Embryonic facial prominence (tissue), 1 donor: ENCODE measurements around the gene RBM27.
"Not testable (repeated sequence)": the region's sequence is repeated elsewhere in the genome, so short reads cannot be mapped to it uniquely, and the experiment has no call there.

Source experiments
- DNase-seq: peaks from one replicate; pipeline ENCODE4 v3.0.0-alpha.2; 2016; ENCODE audit errors: extremely low spot score

RBM27 gene

DNA sequence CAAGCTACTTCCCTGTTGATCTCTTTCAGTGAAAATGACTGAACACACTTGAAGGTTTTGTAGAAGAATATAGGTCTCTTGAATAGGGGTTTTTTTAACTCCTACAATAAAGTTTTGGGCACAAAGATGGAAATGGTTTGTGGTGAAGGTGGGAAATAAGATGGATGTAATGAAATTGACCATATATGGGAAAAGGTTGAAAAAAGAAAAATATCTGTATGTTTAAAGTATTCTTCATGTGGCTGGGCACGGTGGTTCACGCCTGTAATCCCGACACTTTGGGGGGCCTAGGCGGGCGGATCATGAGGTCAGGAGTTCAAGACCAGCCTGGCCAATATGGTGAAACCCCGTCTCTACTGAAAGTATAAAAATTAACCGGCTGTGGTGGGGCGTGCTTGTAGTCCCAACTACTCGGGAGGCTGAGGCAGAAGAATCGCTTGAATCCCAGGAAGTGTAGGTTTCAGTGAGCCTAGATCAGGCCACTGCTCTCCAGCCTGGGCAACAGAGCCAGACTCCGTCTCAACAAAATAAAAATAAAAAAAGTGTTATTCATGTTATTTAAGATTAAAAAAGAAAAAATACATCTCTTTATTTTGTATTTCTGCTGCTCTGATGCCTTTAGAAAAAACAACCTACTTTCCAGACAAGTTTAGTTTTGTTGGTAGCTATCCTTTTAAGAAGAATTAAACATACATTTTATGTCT is 2.2 kb downstream of the RBM27 start:
- DNase-seq: no peak

DNA sequence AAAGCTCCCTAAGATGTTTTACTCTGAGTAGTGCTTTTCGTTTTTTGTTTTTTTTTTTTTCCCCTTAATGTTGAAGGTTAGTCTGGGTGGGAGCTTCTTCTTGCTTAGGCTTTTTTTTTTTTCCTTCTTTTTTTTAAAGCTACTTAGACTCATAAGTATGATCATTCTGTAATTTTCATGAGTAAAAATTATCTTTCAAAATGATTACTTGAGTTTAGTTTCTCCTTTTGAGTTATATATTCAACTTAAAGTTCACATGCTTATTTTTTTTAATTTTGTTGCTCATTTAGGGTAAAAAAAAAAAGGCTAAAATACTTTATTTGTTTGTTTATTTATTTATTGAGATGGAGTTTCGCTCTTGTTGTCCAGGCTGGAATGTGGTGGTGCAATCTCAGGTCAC is 2.9 kb downstream of the RBM27 start:
- DNase-seq: no peak

DNA sequence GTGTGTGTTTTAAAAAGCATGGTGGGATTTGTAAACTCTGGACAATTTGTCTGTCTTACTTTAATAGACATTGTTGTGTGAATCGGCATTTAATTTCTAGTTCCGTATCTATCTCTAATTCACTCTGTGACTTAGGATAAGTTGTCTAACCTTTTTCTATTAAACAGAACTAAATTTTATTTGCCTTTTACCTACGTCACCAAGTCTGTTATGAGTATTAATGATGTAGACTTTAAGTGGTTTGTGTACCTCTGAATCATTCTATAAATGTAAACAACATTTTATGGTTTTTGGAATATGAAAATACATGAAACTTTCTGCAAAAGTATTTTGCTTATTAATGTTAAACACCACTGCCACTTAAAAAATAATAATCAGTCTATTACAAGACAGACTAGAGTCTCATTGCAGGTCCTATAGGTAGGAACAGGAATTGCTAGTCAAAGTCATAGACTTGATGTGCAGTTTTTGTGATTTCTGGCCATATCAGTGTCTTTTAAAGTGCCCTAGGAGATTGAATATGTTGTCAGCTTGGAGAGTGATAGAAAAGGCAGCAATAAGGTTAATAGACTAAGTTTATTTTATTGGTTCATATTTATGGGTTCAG is 5.6 kb downstream of the RBM27 start:
- no peak for DNase-seq

DNA sequence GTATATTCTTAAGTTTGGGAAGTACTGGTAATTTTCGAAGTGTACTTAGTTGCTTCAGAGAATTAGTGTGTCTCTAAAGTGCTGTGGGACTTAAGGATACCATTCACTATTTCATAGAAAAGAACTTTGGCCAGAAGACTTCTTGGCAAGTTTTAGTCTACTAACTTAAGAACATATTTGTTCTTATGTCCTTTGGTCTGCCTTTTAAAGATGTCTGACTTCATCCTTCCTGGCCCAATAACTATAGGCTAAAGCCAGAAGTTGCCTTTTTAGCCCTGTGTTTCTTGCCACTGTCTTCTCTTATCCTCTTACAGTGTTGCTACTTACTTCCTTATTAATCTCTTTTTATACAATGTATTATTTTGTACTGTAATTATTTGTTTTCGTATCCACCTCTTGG is 6.3 kb downstream of the RBM27 start:
- DNase-seq: no peak

GRCh38 chr5:146210810-146211209 is 7.4 kb downstream of the RBM27 start:
- DNase-seq: not testable (repeated sequence)

GRCh38 chr5:146213210-146213826 is 9.9 kb downstream of the RBM27 start:
- DNase-seq: no peak

DNA sequence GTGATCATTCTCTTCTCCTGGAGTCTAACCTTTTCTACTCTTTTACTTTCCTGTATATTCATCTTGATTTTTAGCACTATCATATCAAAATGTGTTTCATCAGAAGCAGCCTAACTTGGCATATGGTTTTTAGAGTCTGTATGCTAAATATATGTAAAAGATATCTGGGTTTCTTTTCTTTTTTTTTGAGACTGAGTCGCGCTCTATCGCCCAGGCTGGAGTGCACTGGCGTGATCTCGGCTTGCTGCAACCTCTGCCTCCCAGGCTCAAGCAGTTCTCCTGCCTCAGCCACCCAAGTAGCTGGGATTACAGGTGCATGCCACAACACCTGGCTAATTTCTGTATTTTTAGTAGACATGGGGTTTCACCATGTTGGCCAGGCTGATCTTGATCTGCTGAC is 11.5 kb downstream of the RBM27 start:
- not testable (repeated sequence) for DNase-seq

- DNase-seq: no peak
Measured at GRCh38 chr5:146218168-146218567, 14.8 kb downstream of the RBM27 start.

DNA sequence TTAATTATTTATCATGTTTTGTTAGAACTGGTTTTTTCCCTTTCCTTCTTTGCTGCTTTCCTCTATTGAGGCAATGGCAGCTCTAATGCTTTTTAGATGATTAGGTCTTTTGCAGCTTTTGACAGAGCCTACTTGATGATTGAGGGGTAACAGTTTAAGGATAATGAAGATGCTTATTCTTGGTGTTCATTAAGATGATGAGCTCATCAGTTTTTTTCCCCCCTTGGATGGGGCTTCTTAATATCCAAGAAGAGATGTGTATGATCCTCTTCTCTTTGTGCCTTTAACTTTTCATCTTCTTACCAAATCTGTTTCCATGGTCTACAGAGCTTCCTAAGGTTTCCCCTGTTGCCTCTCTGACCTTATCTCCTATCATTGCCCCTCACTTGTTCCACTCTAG is 15.8 kb downstream of the RBM27 start:
- DNase-seq: no peak

DNA sequence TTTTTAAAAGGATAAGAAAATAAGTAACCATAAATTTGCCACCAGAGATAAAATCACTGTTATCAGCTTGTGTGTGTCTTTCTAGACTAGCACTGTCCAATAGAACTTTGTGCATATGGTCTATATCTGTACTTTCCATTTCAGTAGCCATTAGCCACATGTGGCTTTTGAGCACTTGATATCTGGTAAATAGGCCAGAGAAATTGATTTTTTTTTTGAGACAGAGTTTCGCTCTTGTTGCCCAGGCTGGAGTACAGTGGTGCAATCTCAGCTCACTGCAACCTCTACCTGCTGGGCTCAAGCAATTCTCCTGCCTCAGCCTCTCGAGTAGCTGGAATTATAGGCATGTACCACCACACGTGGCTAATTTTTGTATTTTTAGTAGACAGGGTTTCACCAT is 17.8 kb downstream of the RBM27 start:
- no peak for DNase-seq

GRCh38 chr5:146222005-146222404 is 18.6 kb downstream of the RBM27 start:
- DNase-seq: no peak

DNA sequence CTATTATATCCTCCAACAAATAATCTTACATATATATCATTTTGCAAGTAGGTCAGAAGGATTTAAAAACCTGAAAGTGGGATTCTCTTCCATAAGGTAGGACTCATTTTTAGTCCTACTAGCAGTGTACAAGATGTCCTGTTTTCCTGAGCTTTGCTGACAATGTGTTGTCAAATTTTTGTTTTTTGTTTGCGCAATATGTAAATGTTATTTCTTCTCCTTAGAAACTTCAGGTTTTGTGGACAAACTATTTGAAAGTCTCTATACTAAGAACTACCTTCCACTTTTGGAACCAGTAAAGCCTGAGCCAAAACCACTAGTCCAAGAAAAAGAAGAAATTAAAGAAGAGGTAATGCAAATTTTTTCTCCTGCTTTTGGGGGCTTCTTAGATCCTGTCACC is 19.8 kb downstream of the RBM27 start:
- DNase-seq: no peak

DNA sequence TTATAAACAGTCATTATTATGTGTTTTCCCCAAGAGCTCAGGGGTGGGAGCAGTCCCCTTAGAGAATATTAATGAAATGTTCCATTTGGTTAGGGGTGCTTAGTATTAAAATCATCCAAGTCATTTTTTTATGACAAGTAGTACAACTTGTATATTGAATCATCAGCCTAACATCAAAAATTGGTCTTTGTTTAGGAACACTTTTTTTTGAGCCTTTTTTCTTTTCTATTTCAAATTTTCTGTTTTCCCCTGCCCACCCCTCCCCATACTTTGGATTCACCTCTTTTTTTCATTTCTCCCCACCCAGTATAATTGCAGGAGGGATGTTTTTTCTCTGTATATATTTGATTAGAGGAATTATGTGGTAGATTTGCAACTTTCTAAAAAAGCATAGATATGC is 25.8 kb downstream of the RBM27 start:
- DNase-seq: no peak

- no peak for DNase-seq
Measured at GRCh38 chr5:146232223-146232622, 28.8 kb downstream of the RBM27 start.

DNA sequence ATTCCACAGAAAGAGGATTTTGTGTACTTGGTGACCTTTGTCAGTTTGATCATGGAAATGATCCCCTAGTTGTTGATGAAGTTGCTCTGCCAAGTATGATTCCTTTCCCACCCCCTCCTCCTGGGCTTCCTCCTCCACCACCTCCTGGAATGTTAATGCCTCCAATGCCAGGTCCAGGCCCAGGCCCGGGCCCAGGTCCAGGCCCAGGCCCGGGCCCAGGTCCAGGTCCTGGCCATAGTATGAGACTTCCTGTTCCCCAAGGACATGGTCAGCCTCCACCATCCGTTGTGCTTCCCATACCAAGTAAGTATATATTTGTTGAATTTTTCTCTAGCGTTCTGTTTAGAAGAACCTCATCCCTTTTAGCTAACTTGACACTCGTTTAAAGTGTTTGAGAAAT is 30.0 kb downstream of the RBM27 start:
- DNase-seq: no peak

DNA sequence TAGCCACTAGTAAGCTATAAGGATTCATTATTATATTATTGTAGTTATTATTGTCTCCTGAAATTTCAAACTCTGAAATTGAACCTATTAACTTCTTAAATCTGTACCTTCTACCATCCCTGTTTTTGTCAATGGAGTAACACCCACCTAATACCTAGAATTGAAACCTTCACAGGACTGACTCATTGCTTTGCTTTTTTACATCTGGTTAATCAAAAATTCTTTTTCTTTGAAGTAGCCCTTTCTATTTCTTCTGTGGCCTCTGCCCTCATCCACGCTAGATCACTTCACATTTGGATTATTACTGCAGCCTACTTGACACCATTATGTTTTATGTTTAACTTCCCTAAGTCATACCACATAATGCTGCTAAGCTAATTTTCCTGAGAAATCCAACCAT is 35.6 kb downstream of the RBM27 start:
- no peak for DNase-seq

DNA sequence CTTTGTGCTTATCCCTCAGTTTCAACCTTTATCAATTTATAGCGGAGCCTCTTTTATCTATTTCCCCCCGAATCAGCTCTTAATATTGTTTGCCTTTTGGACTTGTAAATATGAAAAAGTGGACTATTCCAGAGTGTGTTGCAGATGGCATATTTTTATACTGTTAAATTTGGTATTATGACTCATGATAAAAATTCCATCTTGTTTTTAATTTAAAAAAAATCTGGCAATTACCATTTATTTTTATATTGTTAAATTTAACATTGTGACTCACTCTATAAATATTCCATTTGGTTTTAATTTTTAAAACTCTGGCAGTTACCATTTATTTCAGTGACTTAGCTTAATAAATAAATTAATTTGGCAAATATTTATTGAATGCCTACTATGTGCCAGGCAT is 37.5 kb downstream of the RBM27 start:
- no peak for DNase-seq

DNA sequence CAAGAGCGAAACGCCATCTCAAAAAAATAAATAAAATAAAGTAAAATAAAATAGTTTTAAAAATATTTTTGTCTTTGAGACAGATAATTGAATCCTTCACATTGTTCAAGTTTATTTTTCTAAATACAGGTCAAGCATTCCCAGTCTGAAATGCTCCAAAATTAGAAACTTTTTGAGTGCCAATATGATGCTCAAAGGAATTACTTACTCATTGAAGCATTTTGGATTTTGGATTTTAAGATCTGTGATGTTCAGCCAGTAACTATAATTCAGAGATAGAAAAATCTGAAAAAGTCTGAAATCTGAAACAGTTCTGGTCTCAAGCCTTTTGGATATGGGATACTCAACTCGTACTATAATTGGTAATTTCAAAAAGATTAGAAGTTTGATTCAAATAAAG is 39.8 kb downstream of the RBM27 start:
- no peak for DNase-seq

GRCh38 chr5:146248561-146248960 is 45.2 kb downstream of the RBM27 start:
- no peak for DNase-seq

- DNase-seq: no peak
Measured at GRCh38 chr5:146249801-146250200, 46.4 kb downstream of the RBM27 start.
